Medulla oblongata (tissue), 1 donor: Measurements from ENCODE around the gene EFTUD2.

Source experiments
- DNase-seq: peaks from one replicate; pipeline ENCODE4 v3.0.0-alpha.2; 2015; ENCODE audit errors: extremely low spot score

Gene EFTUD2

GRCh38 chr17:44925731-44926697 lies 26.8 kb upstream of the EFTUD2 start:
- no peak for DNase-seq

DNA sequence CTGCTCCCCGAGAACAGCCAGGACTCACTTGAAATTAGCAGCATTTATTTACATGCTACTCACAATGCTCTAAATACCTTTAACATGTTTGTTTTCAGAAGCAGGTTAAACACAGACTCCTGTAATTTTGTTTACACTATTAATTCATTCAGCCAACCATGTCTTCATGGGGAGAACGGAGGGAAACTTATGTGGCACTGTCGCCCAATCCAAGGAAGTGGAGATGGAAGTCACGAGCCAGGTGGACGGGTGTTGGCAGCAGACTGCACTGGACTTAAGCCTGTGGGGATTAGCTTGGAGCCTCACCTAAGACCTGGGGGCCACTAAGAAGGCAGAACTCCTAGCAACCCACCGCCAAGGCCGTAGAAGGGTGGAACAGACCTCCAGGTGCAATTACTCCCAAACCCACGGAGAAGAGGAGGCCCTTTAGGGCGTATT lies 24.9 kb upstream of the EFTUD2 start:
- no peak for DNase-seq

DNA sequence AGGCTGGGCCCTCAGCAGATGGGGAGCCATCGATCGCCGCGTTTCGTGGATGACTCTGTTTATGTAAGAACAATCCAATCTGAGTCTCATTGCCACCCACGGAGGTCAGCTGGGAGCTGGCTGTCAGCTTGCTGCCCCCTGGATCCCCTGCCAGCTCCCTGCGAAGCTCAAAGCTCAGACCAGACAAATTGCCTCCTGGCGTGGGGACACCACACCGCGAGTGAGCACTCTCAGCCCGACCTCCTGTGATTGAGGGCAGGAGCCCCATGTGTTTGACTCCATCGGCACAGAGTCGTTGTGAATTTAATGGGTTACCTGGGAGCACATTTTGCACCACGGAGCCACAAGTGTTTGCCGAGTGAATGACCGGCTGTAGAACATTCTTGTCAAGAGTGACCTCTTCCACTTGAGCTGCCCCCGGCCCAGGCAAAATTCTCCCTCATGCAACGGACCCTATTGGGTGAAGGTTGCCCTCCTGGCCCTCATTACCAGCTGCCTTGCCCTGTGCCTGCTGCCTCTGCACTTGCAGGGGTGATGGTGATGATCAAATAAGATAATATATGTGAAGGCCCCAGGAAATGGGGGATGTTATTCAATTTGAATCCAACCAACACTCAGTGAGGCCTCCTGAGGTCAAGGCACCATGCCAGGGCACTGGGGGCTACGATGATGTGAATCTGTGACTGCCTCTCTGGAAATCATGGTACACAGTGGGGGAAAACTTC lies 23.7 kb upstream of the EFTUD2 start:
- DNase-seq, result no peak

GRCh38 chr17:44922136-44922535 lies 22.9 kb upstream of the EFTUD2 start:
- no peak for DNase-seq

DNA sequence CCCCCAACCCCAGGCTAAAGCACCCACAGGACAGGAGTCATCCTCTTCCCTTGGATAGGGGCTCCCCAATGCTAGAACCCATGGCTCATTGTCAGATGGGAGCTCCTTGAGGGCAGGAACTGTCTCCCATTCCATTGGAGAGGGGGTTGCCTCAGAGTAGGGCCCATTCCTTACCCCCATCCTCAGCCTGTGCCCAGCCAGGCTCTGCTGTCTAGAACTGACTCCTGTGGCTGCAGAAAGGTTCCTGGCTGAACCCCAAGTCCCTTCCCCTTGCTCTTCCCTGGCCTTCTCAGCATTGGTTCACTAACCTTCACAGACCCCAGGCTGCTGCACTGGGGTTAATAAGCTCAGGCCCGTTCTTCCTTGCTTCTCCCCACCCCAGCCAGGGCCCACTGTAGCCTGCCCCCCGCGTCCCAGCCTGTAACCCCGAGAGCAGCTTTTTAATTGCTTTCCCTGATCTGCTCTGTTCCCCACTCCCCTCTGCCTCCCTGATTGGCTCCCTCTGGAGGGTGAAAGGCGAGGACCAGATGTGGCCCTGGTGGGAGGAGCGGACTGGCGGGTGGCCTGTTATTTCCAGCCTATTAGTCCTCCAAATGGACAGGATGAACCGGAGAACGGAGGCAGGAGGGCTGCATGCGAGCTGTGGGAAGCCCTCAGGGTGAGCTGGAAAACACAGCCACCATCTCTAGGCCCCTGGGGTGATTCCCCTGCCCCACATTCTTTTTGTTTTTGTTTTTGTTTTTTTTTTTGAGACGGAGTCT lies 22.1 kb upstream of the EFTUD2 start:
- no peak for DNase-seq

- DNase-seq, result no peak
Observed at GRCh38 chr17:44920565-44920940, 21.3 kb upstream of the EFTUD2 start.

- peak; percentile 94 for DNase-seq
Observed at GRCh38 chr17:44919885-44920564, 20.8 kb upstream of the EFTUD2 start.

DNA sequence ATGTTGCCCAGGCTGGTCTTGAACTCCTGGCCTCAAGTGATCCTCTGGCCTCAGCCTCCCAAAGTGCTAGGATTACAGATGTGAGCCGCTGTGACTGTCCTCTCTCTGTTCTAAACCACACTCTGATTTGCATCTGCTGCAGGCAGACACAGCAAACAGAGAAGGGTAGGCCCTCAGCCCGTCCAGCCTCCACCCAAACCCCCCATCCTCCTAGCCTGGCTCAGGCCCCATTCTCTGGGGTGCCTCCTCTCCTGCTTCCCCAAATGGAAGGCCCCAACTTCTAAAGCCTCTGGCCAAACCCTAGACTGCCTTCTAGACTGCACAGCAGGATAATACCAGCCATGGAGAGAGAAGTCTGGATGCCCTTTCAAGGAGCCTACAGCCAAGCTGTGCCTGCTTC lies 20.2 kb upstream of the EFTUD2 start:
- DNase-seq, result no peak

GRCh38 chr17:44918006-44918405 lies 18.8 kb upstream of the EFTUD2 start:
- DNase-seq, result no peak

DNA sequence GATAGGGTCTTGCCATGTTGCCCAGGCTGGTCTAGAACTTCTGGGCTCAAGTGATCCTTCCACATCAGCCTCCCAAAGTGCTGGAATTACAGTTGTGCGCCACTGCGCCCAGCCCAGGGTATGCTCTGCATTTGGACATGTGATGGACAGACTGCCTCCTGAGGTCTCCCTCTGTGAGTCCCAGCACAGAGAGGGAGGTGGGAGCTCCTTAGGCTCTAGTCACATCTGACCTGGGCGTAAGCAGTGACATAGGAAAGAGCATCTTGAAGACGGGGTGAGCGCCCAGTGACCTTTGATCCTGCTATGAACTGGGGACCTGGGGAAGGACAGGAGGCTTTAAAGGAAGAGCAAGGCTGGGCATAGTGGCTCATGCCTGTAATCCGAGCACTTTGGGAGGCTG lies 18.2 kb upstream of the EFTUD2 start:
- DNase-seq, result no peak

GRCh38 chr17:44916781-44917241 lies 17.6 kb upstream of the EFTUD2 start:
- DNase-seq, result peak; percentile 85

DNA sequence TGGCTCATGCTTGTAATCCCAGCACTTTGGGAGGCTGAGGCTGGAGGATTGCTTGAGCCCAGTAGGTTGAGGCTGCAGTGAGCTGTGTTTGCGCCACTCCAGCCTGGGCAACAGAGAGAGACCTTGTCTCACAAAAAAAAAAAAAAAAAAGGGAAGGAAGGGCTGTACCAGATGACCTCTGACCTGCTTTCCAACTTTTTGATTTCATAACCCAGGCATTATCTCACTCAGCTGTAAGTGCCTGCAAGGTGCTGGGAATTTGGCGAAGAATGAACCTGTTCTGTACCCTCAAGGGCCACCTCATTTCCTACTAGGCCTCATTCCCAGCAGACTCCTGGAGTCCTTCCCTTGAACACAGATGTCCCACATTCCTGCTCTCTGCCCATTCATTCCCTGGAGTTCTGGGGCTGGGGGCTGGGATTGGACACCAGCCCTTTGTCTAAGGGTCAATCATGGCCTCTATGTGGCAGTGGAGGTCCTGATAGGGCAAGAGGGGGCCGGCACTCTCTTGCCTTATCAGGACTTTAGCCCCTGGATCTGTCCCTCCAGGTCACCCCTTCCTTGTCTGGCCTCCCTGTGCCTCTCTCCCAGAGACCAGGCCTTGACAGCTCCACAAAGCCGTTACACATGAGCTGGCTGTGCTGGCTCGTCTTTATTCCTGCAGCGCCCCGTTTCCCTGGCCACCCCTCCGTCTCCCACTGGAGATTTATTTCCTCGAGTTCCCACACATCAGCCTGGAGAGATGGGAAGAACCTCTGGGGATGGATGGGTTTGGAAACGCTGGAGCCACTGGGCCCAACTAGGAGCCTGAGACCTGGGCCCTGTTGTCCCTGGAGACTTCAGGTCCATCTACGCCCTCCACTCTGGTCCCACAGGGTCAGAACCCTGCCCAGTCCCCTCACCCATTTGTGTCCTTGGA lies 16.9 kb upstream of the EFTUD2 start:
- no peak for DNase-seq

DNA sequence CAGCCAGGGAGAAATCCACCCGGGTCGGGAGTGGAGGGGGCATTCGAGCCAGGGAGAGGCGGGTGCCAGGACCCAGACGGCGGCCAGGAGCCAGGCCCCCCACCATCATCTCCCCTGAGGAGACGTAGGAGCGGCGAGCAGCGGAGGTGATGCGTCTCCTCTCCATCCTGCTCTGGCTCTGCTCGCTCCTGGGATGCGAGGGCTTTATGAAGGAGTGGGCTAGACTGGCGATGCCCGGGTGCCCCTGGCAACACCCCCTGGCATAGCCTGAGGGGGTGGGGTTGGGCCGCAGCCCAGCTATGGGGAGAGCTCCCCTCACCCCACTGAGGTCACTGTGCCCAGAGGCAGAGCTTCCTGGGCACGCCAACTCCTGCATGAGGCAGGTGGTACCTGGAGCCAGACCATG lies 16.1 kb upstream of the EFTUD2 start, which contains the start of gene GFAP:
Gene GFAP, minus strand, starts transcription at position 180 of the 406 bp plus-strand sequence. Its CDS starts 14 bp downstream, at position 166.
- DNase-seq, result peak; percentile 72

DNA sequence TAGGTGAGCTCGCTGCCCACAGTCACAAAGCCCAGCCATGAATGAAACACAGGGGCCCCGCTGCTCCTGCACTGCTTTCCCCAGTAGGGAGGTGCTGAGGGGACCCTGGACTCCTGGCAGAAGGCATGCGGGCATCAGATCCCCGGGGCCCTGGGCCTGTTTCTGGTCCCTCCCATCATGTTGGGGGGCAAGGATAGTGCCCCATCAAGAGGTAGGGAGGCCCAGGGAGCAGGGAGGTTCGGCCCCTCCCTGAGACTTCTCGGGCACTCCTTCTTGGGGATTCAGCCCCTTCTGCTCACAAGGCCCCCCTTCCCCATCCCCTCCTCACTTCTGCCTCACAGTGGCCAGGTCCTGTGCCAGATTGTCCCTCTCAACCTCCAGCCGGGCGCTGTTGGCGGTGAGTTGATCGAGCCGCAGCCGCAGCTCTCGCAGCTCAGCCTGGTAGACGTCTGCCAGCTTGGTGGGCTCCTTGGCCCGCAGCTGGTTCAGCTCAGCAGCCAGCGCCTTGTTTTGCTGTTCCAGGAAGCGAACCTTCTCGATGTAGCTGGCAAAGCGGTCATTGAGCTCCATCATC lies 15.5 kb upstream of the EFTUD2 start:
- DNase-seq, result no peak

- peak; percentile 12 for DNase-seq
Observed at GRCh38 chr17:44914148-44914547, 14.9 kb upstream of the EFTUD2 start.

DNA sequence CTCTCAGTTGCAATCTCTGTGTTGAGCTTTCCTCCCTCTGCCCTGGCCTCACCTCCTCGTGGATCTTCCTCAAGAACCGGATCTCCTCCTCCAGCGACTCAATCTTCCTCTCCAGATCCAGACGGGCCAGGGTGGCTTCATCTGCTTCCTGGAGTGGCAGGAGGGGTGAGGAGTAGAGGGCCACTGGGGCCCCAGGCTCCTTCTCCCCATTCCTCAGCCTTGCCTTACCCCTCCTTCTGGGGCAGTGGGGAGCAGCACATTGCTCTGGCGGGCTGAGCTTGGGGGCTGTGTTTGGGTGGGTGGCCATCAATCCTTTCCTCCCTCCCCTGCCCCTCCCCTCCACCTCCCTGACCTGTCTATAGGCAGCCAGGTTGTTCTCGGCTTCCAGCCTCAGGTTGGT lies 14.4 kb upstream of the EFTUD2 start:
- peak; percentile 26 for DNase-seq

DNA sequence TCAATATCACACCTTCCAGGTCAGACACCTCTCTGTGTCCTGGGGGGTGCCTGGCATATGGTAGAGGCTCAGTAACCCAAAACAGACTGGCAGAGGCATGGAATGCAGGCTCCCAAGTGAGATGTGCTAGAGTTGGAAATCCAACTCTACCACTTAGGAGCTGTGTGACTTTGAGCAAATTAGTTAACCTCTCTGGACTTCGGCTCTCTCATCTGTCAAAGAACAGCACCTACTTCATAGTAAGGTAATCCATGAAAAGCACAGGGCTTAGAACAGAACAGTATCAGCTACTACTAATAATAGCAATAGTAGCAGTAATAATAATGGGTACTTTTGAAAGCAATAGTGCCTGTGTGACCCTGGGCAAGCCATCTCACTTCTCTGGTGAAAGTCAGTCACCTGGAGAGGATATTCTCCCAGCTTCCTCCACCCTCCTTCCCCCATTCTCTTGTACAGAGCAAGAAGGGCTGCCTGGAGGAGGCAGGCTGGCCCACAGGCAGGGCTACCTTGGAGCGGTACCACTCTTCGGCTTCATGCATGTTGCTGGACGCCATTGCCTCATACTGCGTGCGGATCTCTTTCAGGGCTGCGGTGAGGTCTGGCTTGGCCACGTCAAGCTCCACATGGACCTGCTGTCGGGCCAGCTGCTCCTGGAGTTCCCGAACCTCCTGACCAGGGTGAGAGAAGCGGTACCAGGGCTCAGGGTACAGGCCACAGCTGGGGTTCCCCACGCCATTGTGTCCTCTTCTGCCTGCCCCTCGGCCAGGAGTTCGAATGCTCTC lies 13.7 kb upstream of the EFTUD2 start:
- peak; percentile 37 for DNase-seq

DNA sequence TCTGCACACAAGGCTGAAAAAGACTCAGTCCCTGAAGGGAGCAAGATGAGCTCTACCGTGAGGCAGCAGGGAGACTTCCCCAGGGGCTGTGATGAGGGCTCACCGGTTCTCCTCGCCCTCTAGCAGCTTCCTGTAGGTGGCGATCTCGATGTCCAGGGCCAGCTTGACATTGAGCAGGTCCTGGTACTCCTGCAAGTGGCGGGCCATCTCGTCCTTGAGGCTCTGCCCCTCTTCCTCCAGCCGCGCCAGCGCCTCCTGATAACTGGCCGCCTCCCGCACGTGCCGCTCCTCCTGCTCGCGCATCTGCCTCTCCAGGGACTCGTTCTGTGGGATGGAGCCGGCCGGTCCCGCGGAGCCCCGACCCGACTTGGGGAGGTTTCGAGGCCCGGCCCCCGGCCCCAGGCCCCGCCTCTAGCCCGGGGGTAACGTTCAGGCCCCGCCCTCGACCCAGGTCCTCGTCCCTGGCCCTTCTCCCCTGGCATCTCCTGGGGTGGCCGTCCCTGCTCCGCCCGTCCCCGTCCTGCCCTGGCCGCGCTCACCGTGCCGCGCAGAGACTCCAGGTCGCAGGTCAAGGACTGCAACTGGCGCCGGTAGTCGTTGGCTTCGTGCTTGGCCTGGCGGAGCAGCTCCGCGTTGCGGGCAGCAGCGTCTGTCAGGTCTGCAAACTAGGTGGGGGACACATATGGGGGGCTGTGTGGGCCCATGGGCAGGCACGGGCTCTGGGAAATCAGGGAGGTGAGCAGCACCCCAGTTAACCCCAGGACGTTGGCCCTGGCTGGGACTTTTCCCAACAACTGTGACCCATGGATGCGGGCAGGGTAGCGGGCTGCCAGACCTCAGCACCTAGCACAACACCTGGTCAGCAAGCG lies 12.1 kb upstream of the EFTUD2 start:
- DNase-seq, result peak; percentile 73
